ENCODE data around the gene MVD.
"Not testable (repeated sequence)": the region's sequence is repeated elsewhere in the genome, so short reads cannot be mapped to it uniquely, and the experiment has no call there.

MVD gene

GRCh38 chr16:88681084-88681680 is 18.3 kb upstream of the MVD start:
- DNase-seq: no peak

GRCh38 chr16:88680554-88681083 is 17.7 kb upstream of the MVD start:
- DNase-seq: no peak

- no peak for DNase-seq
Measured at GRCh38 chr16:88678224-88678979, 15.5 kb upstream of the MVD start.

GRCh38 chr16:88677721-88678120 is 14.8 kb upstream of the MVD start:
- no peak for DNase-seq

DNA sequence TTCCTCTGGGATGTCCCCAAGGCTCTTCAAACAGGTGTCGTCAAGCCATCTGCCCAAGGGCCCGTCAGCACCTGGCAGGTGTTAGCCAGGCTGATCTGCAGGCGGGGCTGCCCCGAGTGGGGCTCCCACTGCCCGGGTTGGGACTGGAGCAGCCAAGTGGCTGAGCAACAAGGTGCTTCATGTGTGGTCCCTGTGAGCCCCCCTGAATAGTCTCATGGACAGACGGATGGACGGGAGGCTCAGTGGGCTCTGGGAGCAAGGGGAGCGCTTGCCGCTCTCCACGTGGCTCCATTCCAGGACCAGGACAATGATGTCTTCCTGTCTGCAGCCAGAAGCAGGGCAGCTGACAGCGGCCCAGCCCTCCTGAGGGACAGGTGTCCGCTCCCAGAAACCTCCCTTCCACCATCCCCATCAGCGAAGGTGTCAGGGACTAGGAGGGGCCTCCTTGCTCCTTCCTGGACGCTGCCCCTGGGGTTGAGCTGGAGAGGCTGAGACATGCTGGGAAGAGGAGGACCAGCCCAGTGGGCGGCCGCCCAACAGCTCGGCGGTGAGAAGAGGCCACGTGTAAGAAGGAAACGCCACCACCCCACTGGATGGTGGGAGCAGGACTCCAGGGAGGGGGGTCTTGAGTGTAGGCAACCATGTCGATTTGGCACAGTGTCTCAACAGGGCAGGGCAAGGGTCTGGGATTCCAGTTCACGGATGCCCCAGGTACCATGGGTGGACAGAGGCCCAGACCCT is 13.8 kb upstream of the MVD start:
- no peak for DNase-seq

DNA sequence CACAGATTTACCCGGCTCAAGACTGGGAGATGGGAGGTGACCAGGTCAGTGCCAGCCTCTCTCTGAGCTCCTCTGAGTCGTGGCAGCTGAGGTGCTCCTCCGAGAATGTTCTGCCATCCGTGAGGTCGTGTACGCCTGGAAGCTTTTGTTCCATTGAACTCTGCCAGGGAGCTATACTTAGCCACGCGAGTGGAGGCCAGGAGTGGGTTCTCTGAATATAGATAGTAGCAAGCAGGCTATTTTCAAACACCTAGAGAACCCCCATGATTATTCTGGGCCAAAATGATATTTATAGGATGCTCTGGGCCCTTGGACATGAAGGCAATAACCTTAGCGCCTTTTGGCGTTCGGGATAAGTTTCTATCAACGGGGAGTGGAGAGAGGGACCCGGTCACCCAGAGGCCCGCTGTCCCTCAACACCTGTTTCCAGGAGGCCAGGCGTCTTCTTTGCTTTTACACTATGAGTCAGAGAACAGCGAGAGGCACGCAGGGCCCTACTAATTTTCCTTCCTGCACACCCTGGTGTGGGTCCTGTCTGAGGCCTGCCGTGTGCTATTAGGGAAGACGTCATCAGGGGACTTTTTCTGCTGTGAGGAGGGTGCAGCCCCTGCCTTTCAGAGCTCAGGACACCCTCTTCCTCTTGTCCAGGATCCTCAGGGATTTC is 11.0 kb upstream of the MVD start:
- no peak for DNase-seq

GRCh38 chr16:88672776-88673175 is 9.9 kb upstream of the MVD start:
- no peak for DNase-seq

DNA sequence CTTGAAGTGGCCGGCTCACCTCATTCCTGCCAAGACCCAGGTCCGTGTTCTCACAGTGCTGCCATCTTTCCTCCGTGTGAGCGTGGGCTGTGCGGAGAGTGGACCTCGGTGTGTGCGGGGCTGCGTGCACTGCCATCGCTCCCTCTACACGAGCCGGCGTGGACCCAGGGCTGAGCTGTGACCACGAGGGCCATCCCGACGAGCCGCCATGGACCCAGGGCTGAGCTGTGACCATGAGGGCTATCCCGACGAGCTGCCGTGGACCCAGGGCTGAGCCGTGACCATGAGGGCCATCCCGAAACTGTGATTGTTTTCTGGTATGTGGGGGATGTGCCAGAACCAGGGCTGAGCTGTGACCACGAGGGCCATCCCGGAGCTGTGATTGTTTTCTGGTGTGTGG is 8.9 kb upstream of the MVD start:
- no peak for DNase-seq

DNA sequence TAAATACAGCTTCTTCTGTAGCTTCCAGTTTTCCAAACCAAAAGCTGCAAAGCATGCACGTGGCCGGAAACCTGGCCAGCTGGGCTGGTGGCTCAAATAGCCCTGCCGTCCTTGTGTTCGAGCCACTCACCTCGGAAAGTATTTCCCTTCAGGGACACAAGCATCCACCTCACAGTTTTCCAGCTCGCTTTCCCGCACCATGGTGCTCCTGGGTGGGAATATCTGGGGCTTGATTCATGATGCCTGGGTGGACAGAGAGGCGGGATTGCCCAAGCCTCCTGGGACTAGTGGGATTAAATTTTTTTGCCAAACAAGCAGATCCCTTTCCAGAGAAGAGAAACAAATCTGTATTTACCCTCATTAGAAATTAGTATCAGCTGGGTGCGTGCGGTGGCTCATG is 7.1 kb upstream of the MVD start:
- DNase-seq: no peak

DNA sequence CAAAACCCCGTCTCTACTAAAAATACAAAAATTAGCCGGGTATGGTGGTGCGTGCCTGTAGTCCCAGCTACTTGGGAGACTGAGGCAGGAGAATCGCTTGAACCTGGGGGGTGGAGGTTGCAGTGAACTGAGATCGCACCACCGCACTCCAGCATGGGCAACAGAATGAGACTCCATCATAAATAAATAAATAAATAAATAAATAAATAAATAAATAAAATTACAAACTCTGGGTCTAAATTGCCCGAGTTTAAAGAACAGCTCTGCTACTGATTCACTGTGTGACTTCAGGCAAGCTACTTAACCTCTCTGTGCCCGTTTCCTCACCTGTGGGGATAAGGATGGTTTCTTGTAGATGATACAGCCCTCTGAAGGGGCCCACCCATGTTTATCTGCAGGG is 6.6 kb upstream of the MVD start:
- DNase-seq: not testable (repeated sequence)

DNA sequence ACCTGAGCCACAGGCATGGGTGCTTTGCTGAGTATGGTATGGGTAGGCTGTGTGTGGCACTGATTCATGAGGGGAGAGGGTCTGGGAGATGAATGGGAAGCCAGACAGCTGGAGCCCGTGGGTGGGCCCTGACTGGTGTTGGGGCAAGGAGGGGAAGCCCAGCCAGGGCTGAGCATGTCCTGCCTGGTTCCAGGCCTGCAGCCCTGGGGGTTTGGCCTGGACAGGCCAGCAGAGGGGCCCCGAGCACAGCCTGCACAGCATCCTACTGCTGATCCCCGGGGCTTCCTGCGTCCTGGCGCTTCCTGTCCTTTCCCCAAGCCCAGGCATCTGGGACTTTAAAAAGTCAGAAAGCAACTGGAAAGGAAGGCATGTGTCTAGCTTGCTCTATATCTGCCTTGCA is 4.6 kb upstream of the MVD start:
- DNase-seq: no peak

DNA sequence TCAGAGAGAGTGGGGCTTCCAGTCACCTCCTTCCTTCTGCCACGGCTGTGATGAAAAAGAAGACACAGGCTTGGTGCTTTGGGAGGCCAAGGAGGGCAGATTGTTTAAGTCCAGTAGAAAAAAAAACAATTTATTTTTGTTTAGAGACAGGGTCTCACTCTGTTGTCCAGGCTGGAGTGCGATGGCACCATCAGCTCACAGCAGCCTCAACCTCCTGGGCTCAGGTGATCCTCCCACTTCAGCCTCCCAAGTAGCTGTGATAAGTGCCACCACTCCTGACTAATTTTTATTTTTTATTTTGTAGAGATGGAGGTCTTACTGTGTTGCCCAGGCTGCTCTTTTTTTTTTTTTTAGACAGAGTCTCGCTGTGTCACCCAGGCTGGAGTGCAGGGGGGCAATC is 2.7 kb upstream of the MVD start:
- DNase-seq: no peak

- no peak for DNase-seq
Measured at GRCh38 chr16:88665148-88665547, 2.3 kb upstream of the MVD start.

- DNase-seq: no peak
Measured at GRCh38 chr16:88662222-88662842, 559 bp downstream of the MVD start.

DNA sequence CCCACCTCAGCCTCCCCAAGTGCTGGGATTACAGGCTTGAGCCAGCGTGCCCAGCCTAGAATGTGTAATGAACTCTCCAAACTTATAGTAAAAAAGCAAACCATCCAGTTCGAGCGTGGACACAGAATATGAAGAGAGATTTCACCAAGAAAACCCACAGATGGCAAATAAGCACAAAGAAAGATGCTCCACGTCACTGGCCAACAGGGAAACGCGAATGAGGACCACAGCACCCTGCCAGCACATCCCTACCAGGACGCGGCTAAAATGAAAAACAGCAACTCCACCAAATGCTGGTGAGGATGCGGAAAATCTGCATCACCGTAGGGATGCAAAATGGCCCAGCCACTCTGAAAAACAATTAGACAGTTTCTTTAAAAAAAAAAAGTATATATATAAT is 1.4 kb downstream of the MVD start:
- DNase-seq: no peak

GRCh38 chr16:88659160-88659559 is 3.7 kb downstream of the MVD start:
- no peak for DNase-seq

DNA sequence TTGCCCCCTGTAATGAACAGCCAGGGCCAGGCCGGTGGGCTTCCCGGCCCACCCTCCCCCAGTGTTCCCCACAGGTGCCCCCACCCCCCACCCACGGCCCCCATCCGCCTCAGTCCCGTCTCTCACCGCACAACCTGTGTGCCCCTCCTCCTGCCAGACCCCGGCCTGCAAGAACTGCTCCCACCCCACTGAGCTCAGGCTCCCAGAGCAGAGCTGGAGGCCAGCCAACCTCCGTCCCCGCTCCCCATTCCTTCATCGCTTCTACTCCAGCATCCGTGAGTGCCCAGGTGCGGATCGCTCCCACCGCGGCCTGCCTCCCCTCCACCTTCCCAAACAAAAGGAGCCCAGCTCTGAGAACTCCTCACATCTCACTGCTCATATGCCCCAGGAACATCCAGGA is 4.2 kb downstream of the MVD start:
- DNase-seq: no peak

- DNase-seq: no peak
Measured at GRCh38 chr16:88657371-88657770, 5.5 kb downstream of the MVD start.

DNA sequence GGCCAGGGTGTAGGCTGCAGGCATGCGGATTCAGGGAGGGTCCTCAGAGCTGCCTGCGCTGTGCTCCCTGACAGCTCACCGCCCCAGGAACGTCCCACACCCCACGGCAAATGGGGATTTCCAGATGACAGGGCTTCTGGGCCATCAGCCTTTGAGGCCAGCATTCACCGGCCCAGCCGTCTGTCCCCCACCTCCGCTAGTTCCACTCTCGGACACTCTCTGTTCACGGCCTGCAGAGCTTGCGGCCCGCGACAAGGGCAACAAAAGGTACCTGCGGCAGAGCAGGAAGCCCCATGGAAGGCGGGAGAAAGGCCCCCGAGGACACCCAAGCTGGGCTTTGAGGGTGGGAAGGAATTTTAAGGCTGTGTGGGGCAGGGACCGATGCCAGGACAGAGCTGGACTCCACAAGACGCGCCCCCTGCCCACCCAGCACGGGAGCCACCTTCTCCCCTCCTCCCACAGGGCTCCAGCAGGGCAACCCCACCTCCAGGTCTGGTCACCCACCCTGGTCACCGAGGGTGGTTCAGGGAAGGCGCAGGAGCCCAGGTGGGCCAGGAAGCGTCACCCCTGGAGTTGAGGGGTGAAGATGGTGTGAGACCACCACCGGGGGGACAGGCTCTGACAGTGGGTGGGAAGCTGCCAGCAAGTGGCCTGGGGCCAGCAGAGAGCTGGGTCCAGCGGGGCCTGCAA is 6.5 kb downstream of the MVD start:
- DNase-seq: no peak

DNA sequence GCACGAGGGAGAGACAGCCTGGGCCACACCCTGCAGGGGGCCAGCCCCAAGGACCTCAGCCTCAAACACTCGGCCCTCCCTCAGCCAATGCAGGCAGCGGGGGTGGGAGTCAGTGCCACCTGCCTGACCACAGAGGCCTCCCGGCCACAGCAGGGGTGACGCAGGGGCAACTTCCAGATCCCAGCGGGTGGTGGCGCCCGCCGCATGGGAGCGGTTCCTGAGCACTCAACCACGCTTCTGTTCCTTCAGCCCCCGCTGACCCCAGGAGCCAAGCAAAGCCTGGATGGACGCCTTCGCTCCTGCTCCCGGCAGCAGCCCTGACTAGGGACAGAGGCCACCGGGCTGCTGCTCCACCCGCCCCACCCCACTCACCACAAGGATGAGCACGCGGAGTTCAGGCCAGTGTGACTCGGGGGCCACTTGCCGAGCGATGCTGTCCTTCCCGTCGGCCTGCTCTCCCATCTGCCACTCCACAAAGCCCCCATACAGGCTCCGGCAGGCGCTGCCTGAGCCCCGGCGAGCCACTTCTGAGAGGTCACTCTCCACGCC is 7.1 kb downstream of the MVD start:
- no peak for DNase-seq

GRCh38 chr16:88655053-88655732 is 7.7 kb downstream of the MVD start:
- DNase-seq: no peak

All from NCI-H1092 treated with DMSO at 0.1 percent for 48 hours (cell line).